Fibroblast of lung (primary cell): Measurements from ENCODE around the gene MAP1B.

Experiments
- CTCF ChIP-seq, 2 donors: IDR thresholded peaks in 1 of 2; conservative IDR thresholded peaks in 1 of 2; 1 replicate in 1 of 2; 2 replicates in 1 of 2; pipeline ENCODE4 v1.5.1; 2011 to 2012; ENCODE audit warnings: low read length in 2 of 2, control low read depth in 1 of 2, inconsistent platforms in 1 of 2, low read depth in 1 of 2, mild to moderate bottlenecking in 1 of 2
- EZH2 ChIP-seq: IDR thresholded peaks from 2 replicates; pipeline ENCODE4 v1.5.1; 2012; ENCODE audit warnings: low read length, control low read depth, mild to moderate bottlenecking; ENCODE audit errors: missing control alignments

GRCh38 chr5:72251386-72251785 lies 144.1 kb downstream of the MAP1B start:
- no peak for TF ChIP-seq EZH2
- TF ChIP-seq CTCF (conservative IDR thresholded peaks at IDR 0.05 in 1 of 2, IDR thresholded peaks at IDR 0.05 in 1 of 2; ENCODE audit: low read depth in 1 of 2, low read length in 2 of 2) = no peak
